IPS-18c (cell line): ENCODE measurements around the gene PTPN4.
A peak's percentile ranks its signal among the peaks of the same experiment; 100 is the strongest.

Source experiments
- H3K4me3 ChIP-seq: 2 replicates; pipeline ENCODE4 v1.7.0; 2013; ENCODE audit warnings: low read depth, mild to moderate bottlenecking, low read length, moderate library complexity; ENCODE audit not compliant: insufficient read depth
- H3K9me3 ChIP-seq: one replicate; pipeline ENCODE4 v1.6.1; 2013; ENCODE audit warnings: mild to moderate bottlenecking, low read length, moderate library complexity; ENCODE audit not compliant: control insufficient read depth, insufficient read depth

PTPN4 gene, protein sequence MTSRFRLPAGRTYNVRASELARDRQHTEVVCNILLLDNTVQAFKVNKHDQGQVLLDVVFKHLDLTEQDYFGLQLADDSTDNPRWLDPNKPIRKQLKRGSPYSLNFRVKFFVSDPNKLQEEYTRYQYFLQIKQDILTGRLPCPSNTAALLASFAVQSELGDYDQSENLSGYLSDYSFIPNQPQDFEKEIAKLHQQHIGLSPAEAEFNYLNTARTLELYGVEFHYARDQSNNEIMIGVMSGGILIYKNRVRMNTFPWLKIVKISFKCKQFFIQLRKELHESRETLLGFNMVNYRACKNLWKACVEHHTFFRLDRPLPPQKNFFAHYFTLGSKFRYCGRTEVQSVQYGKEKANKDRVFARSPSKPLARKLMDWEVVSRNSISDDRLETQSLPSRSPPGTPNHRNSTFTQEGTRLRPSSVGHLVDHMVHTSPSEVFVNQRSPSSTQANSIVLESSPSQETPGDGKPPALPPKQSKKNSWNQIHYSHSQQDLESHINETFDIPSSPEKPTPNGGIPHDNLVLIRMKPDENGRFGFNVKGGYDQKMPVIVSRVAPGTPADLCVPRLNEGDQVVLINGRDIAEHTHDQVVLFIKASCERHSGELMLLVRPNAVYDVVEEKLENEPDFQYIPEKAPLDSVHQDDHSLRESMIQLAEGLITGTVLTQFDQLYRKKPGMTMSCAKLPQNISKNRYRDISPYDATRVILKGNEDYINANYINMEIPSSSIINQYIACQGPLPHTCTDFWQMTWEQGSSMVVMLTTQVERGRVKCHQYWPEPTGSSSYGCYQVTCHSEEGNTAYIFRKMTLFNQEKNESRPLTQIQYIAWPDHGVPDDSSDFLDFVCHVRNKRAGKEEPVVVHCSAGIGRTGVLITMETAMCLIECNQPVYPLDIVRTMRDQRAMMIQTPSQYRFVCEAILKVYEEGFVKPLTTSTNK

GRCh38 chr2:119759451-119760236 is at the start of gene PTPN4:
Gene PTPN4 (plus strand): TSS chr2:119759922. CDS start chr2:119809854, 49,932 bp downstream.
- peak within 1 kb of the TSS; percentile 93 for H3K4me3 ChIP-seq
- no peaks in the 10 kb centered on the region for H3K9me3 ChIP-seq

- Histone ChIP-seq H3K4me3 (no peak overlapping the region), H3K9me3 (no peaks in the 10 kb centered on the region)
Measured at GRCh38 chr2:119710281-119710680, 49.4 kb upstream of the PTPN4 start.

GRCh38 chr2:119711352-119711751 is 48.4 kb upstream of the PTPN4 start:
- no peaks in the 10 kb centered on the region for H3K9me3 ChIP-seq
- H3K4me3 ChIP-seq, result no peak overlapping the region

DNA sequence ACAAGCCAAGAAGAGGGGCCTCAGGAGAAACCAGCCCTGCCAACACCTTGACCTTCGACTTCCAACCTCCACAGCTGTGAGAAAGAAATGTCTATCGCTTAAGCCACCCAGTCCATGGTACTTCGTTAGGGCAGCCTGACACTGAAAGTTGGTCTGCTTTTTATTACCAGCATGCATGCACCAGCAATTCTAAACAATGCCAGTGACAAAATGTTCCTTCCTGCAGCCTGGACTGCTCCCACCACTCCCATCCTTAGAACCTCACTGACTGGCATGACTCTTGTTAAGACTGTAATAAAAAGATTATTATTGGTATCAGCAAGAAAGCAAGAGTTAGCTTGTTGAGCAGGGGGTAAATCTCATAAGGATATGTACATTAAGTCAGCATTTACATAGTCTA is 47.2 kb upstream of the PTPN4 start:
- Histone ChIP-seq H3K9me3 (no peaks in the 10 kb centered on the region), H3K4me3 (no peak overlapping the region)

GRCh38 chr2:119713819-119714490 is 45.8 kb upstream of the PTPN4 start:
- Histone ChIP-seq H3K4me3 (no peak overlapping the region), H3K9me3 (no peaks in the 10 kb centered on the region)

- Histone ChIP-seq H3K4me3 (no peak overlapping the region), H3K9me3 (peaks cover 2% of the 10 kb centered on the region)
Measured at GRCh38 chr2:119715409-119716283, 44.1 kb upstream of the PTPN4 start.

DNA sequence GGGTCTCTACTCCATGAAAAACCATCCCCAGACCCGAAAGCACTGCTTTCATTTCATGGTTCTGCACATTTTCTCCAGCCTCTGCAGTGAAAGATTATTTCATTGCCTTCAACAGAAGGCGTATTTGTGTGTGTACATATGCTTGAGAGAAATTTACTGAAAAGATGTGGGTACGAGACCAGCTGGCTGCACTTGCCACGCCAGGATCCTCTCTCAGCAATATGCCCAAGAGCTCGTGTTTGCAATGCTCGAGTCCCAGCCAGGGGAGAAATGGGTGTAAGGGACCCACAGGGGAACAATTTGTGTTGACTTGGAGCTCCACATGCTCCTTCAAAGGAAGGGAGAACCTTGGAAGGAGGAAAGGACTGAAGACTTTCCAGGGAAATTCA is 43.4 kb upstream of the PTPN4 start:
- H3K4me3 ChIP-seq, result no peak overlapping the region
- H3K9me3 ChIP-seq, result peaks cover 2% of the 10 kb centered on the region

- Histone ChIP-seq H3K4me3 (no peak overlapping the region), H3K9me3 (peaks cover 2% of the 10 kb centered on the region)
Measured at GRCh38 chr2:119718501-119719260, 41.0 kb upstream of the PTPN4 start.

DNA sequence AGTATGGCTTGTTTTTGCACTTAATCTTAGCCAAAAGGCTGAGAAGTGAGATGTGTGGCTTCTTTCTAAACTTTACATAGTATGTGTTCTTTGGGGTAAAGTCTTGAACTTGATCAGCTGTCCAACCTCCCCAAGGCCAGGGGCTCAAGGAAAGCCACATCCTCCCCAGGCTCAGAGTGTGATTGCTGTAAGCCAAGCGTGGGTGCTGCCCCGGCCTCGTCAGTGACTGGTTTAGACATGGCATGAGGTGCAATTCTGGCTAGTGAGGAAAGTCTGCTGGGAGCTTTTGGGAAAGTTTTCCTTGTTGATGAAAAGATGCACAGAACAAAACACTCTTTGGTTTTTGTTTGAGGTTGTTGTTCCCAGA is 40.5 kb upstream of the PTPN4 start:
- Histone ChIP-seq H3K9me3 (peaks cover 2% of the 10 kb centered on the region), H3K4me3 (no peak overlapping the region)

GRCh38 chr2:119721043-119721442 is 38.7 kb upstream of the PTPN4 start:
- H3K4me3 ChIP-seq, result no peak overlapping the region
- peaks cover 2% of the 10 kb centered on the region for H3K9me3 ChIP-seq

DNA sequence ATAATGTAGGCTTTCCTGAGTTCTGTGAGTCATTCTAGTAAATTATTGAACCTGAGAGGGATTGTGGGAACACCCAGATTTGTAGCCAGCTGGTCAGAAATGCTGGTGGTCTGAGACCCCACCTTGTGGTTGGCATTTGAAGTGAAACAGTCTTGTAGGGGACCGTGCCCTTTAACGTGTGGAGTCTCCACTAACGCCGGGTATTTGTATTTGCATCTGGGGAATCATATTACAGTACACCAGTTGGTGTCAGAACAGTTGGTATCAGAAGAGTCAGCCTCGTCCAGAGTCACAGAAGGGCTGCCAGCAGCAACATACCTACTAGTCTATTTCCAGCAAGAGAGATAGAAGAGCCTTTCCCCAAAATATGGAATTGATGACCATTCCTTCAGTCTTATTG is 38.3 kb upstream of the PTPN4 start:
- Histone ChIP-seq H3K9me3 (peaks cover 2% of the 10 kb centered on the region), H3K4me3 (no peak overlapping the region)

DNA sequence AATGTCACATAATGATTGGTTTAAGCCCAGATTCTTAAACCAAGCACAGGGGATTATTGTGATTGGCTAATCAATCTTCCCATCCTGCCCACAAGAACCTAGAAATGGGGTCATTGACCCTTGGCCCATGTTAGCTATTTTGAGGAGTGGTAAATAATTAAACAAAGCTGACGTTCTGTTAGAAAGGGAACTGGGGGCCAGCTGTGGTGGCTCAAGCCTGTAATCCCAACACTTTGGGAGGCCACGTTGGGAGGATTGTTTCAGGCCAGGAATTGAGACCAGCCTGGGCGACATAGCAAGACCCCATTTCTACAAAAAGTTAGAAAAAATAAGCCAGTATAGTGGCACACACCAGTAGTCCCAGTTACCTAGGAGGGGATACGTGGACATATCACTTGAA is 37.8 kb upstream of the PTPN4 start:
- peaks cover 2% of the 10 kb centered on the region for H3K9me3 ChIP-seq
- no peak overlapping the region; the same call in 1 of the 2 replicates for H3K4me3 ChIP-seq

DNA sequence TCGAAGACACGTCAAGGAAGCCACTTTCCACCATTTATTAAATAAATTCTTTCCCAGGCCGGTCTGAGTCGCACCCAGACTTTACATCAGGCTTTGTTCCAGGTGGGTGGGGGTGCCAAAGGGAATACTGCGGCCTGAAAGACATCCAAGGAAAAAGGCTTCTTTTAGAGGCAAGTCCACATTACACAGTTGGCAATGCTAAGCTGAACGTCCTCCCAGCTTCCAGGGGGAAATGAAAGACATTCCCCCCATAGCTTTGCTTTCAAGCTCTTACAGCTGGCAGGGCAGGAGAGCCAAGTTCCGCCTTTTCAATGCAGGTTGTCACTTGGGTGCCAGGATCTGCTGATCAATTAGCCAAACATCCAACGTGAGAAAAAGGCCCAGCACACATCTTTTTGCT is 36.5 kb upstream of the PTPN4 start:
- Histone ChIP-seq H3K4me3 (no peak overlapping the region), H3K9me3 (peaks cover 2% of the 10 kb centered on the region)

DNA sequence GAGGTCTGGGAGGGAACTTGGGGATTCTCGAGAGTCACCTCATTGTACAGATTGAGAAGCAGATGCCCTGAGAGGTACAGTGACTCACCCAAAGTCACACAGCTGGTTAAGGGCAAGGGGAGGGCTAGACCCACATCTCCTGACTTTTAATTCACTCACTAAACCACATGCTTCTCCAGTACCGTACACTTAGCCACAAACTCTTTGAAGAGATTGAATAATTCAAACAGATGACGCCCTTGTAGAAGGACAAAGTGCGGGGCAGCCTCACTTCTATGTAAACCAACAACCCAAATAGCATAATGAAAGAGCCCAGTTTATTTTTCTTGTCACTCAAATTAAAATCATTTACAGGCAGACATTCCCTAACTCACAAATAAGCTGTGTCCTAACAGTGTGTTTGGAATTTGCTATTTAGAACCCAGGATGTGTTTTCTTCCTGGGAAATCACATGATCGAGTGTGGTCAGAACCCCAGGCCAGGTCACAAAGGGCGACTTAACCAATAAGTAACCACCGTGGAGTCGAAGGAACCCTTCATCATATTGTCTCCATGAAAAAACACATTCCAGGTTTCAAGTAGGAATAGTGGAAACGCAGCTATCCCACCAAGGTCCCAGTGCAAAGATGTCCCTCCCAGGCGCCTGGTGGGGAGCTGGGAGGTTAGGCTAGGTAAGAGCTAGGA is 35.8 kb upstream of the PTPN4 start:
- peaks cover 2% of the 10 kb centered on the region for H3K9me3 ChIP-seq
- H3K4me3 ChIP-seq, result no peak overlapping the region
